Measurements from ENCODE around the gene UNC79. TPM values are rescaled to one million over a fixed set of nuclear protein-coding genes. Genes with fewer than 3 reads are reported as not detected.

Gene UNC79
- total RNA-seq, 1 donor from 2014 or later: 2.6 TPM

- TF ChIP-seq CTCF (IDR thresholded peaks at IDR 0.05; ENCODE audit: unreplicated experiment): no peak
- Mint-ChIP-seq H3K9me3 (ENCODE audit: low read depth) (no peaks in the 10 kb centered on the region), H3K27ac (no peak overlapping the region), H3K27me3 (peaks cover 4% of the 10 kb centered on the region), H3K4me1 (ENCODE audit: low read depth) (no peaks in the 10 kb centered on the region), H3K36me3 (ENCODE audit: insufficient read depth) (no peaks in the 10 kb centered on the region), H3K4me3 (ENCODE audit: low read depth) (no peak overlapping the region)
- DNase-seq (ENCODE audit: low spot score, unreplicated experiment): no peak
These were observed 113.5 kb downstream of the UNC79 start for GRCh38 chr14:93544212-93544611.

GRCh38 chr14:93546642-93547041 is 115.9 kb downstream of the UNC79 start:
- no peak overlapping the region for H3K4me3 Mint-ChIP-seq (ENCODE audit: low read depth)
- no peaks in the 10 kb centered on the region for H3K9me3 Mint-ChIP-seq (ENCODE audit: low read depth)
- no peaks in the 10 kb centered on the region for H3K4me1 Mint-ChIP-seq (ENCODE audit: low read depth)
- no peak for DNase-seq (ENCODE audit: low spot score, unreplicated experiment)
- H3K27me3 Mint-ChIP-seq: peaks cover 4% of the 10 kb centered on the region
- H3K36me3 Mint-ChIP-seq (ENCODE audit: insufficient read depth): no peaks in the 10 kb centered on the region
- TF ChIP-seq CTCF (IDR thresholded peaks at IDR 0.05; ENCODE audit: unreplicated experiment): no peak
- no peak overlapping the region for H3K27ac Mint-ChIP-seq

DNA sequence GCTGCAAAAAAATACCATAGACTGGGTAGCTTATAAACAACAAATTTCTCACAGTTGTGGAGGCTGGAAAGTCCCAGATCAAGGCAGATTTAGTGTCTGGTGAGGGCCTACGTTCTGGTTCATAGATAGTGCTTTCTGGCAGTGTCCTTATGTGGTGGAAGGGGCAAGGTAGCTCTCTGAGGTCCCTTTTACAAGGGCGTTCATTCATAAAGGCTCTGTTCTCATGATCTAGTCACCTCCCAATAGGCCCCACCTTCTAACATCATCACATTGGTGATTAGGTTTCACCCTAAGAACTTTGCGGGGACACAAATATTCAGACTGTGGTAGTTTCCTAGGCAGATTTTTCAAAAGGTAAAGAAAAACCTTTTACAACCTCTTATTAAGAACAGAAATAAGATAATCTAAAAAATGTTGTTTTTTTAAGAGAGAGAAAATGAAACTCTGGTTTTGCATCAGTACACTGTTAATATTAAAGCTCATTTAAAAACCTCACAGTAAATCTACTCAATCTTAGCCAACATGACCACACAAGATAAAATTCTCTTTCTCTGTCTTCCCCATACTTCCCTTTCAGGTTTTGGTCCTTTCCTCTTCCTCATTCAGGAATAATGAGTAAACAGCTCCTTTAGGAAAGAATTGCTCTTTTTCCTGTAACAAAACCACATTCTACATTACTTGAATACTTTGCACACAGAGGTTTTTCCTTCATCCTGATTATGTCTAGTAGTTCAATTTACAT is 117.5 kb downstream of the UNC79 start:
- no peak for DNase-seq (ENCODE audit: low spot score, unreplicated experiment)
- H3K36me3 Mint-ChIP-seq (ENCODE audit: insufficient read depth): no peaks in the 10 kb centered on the region
- no peak overlapping the region for H3K27ac Mint-ChIP-seq
- H3K9me3 Mint-ChIP-seq (ENCODE audit: low read depth): no peaks in the 10 kb centered on the region
- no peaks in the 10 kb centered on the region for H3K4me1 Mint-ChIP-seq (ENCODE audit: low read depth)
- TF ChIP-seq CTCF (IDR thresholded peaks at IDR 0.05; ENCODE audit: unreplicated experiment): no peak
- peaks cover 4% of the 10 kb centered on the region for H3K27me3 Mint-ChIP-seq
- no peak overlapping the region for H3K4me3 Mint-ChIP-seq (ENCODE audit: low read depth)

- H3K4me1 Mint-ChIP-seq (ENCODE audit: low read depth): no peaks in the 10 kb centered on the region
- DNase-seq (ENCODE audit: low spot score, unreplicated experiment): no peak
- TF ChIP-seq CTCF (IDR thresholded peaks at IDR 0.05; ENCODE audit: unreplicated experiment): no peak
- H3K27me3 Mint-ChIP-seq: peaks cover 4% of the 10 kb centered on the region
- no peak overlapping the region for H3K27ac Mint-ChIP-seq
- H3K9me3 Mint-ChIP-seq (ENCODE audit: low read depth): no peaks in the 10 kb centered on the region
- H3K4me3 Mint-ChIP-seq (ENCODE audit: low read depth): no peak overlapping the region
- no peaks in the 10 kb centered on the region for H3K36me3 Mint-ChIP-seq (ENCODE audit: insufficient read depth)
These were observed 118.9 kb downstream of the UNC79 start for GRCh38 chr14:93549595-93549994.

DNA sequence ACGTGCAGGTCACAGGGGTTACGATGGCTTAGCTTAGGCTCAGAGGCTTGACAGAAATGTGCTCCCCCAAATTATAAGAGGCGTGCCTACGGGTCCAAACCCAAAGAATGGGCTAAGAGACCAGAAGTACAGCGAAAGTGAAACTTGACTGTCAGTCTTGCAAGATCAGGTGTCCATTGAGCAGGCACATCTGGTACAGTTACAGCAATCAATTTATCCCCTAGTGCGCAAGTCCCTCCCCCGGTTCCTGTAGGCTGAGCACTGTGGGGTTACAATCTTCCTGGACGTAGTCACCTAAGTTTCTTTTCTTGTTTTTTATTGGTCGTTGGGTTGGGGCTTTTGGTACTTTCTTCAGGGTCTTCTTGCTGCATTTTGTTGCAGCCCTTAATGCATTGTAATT is 134.2 kb downstream of the UNC79 start:
- Mint-ChIP-seq H3K27ac (no peak overlapping the region), H3K27me3 (peaks cover 3% of the 10 kb centered on the region), H3K9me3 (ENCODE audit: low read depth) (peaks cover 7% of the 10 kb centered on the region), H3K4me1 (ENCODE audit: low read depth) (peaks cover 6% of the 10 kb centered on the region), H3K4me3 (ENCODE audit: low read depth) (no peak overlapping the region), H3K36me3 (ENCODE audit: insufficient read depth) (peaks cover 2% of the 10 kb centered on the region)
- no peak for DNase-seq (ENCODE audit: low spot score, unreplicated experiment)
- TF ChIP-seq CTCF (IDR thresholded peaks at IDR 0.05; ENCODE audit: unreplicated experiment): no peak

Measured in progenitor cell of endocrine pancreas (in vitro differentiated cells).